ENCODE measurements around the gene MGMT.

MGMT gene

GRCh38 chr10:129718548-129719414 lies 251.7 kb downstream of the MGMT start:
- no peak for DNase-seq

- no peak for DNase-seq
Measured at GRCh38 chr10:129719415-129719739, 252.3 kb downstream of the MGMT start.

DNA sequence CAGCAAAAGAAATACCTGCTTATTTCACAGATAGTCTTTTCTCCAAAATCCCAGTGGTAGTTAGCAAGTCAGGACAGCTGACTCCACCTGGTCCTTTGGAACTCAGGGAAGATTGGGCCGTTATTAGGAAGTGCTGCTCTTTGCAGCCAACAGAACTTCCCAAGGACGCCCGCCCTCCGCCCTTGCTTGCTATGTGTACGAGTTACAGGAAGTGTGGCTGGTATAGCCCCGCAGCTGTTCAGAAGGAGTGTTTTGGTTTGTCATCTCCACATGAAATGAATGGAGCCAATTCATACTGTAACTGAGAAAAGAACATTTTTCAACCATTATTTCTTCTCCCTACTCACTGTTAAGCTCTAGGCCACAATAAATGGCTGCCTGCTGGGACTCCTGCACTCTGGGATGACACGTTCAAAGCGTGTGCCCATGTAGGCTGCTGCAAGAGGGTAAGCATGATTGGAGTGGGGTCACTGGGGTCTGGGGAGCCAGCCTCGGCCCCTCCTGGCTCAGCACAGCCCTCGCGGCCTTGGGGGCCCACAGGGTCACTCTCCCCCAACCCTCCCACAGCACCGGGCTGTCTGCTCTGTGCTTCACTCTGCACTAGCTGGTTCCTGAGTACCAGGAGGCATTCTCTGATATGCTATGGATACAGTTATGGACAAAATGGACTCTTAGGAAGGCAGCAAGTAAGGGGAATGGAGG lies 253.0 kb downstream of the MGMT start:
- no peak for DNase-seq

GRCh38 chr10:129725011-129725410 lies 258.0 kb downstream of the MGMT start:
- DNase-seq, result no peak

DNA sequence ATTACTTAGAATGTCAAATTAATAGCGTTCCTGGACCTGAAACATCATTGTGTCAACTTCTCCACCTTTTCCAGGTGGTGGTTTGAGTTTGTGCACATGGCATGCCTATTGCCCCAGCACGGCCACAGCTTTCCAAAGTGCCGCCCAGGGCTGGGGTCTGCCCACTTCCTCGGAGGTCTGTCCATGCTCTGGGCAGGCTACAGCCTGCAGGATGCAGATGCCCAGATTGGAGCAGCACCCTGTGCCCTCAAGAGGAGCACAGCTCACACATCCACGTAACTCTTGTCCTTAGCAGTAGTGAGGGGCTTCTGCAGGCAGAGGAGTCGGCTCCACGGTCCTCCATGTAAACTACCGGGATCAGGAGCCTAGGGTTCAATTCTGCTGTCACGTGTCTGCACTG lies 258.4 kb downstream of the MGMT start:
- DNase-seq, result no peak

DNA sequence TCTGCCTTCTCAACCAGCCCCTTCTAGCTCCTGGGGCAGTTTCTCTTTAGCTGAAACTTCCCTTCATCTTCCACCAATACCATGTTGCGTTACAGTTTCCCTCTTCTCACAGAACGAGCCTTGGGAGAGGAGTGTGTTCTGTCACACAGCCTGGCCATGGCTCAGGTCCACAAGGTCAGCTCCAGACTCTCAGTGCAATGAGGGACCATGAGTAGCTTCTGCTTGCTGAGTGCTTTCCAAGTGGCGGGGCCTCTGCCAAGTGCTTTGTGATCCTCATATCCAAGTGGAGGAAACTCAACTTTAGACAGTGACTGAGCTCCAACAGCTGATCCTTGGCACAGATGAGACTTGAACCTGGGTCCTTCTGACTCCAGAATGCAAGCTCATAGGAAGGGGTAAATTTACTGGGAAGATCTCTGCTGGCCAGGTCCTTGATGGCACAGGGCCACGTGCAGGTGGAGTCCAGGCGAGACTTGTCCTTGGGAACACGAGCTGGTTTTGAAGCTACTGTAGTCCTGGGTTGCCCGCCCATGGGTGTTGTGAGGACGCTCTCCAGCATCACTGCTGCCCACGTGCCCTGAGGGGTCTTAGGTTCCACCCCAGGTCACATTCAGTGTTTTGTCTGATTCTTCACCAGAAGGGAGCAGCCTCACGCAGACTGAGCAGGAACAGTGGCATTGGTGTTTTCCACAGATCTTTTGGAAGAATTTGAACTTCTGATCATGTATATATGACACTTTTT lies 259.0 kb downstream of the MGMT start:
- no peak for DNase-seq

GRCh38 chr10:129727071-129727470 lies 260.0 kb downstream of the MGMT start:
- DNase-seq, result no peak

DNA sequence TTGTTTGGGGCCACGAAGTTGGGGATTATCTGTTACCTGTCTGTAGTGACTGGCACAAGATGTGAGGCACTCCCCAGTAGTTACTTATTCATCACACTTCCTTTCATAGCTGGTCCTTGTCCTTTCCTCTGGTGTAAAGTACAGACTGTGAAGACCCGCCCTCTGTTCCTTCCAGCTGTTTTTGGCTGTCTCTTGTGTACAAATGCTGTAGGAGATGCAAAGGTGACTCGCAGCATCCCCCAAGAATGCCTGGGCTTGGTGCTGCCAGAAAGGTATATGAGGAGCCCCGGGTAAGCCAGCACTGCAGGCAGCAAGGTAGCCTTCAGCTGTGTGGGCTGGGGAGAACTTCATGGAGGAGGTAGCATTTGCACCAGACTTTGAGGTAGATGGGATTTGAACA lies 260.5 kb downstream of the MGMT start:
- DNase-seq, result no peak

GRCh38 chr10:129728246-129728820 lies 261.3 kb downstream of the MGMT start:
- no peak for DNase-seq

DNA sequence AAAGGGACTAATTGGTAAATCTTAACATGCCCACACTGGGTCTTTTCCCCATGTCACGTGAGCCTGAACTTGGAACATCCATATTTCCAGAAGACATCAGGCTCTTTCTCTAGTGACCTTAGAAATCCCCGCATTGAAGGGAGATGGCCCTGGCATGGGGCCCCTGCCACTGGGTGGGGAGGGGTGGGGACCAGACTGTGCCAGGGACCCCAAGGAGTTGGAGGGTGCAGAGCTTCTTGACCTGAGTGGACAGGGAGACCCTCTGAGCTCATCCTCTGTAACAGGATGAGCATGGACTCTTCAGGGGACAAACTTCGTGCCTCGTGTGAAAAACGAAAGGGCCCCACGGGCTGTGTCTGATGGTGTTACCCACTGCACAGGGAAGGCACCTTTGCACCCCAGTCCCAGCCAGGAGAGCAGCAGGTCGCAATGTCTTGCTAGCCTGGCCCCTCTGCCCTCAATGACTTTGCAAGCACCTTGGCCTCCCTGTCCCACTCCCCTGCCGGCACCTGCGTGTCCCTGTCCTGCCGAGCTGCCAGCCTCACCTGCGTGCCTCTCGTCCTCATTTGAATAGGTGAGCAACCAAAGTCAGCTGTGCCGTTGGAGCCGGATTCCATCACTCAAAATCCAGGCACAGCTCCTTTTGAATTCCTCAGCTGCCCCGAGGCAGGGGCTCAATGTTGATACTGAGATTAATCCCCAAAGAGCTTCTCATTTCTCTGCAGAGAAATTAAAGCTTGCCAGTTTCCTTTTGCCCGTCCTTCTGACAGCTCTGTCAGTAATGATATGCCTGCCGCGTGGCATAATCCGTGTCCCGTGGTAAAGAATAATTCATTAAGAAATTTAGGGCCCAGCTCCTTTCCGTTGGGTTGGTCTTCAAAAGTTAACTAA lies 262.1 kb downstream of the MGMT start:
- DNase-seq, result no peak

- no peak for DNase-seq
Measured at GRCh38 chr10:129730272-129730992, 263.4 kb downstream of the MGMT start.

DNA sequence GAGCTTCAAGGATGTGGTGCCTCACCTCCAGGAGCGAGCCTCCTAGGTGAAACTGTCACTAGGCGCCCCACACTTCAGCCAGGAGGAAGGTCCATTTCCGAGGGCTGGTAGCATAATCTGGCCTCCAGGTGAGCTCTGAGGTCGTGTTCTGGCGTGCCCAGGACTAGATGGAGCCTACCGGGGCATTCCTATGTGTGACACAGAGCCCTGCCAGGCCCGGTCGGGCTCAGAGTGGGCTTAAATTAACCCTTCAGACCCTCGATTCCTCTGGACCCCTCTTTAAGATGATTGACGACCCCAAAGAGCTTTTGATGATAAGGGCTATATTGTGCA lies 263.9 kb downstream of the MGMT start:
- DNase-seq, result no peak

- DNase-seq, result no peak
Measured at GRCh38 chr10:129740532-129741279, 273.7 kb downstream of the MGMT start.

- DNase-seq, result no peak
Measured at GRCh38 chr10:129741280-129741977, 274.4 kb downstream of the MGMT start.

GRCh38 chr10:129741978-129742741 lies 275.1 kb downstream of the MGMT start:
- DNase-seq, result no peak

GRCh38 chr10:129742742-129743550 lies 275.9 kb downstream of the MGMT start:
- DNase-seq, result no peak

- no peak for DNase-seq
Measured at GRCh38 chr10:129743738-129744133, 276.7 kb downstream of the MGMT start.
